GM20431 (cell line): ENCODE results near the gene KCND2.
"Not testable (repeated sequence)": the region's sequence is repeated elsewhere in the genome, so short reads cannot be mapped to it uniquely, and the experiment has no call there.

Source experiments
- in situ Hi-C: fragments of 300-500 bp; cut with MseI, MboI; formaldehyde crosslinking; loops from one replicate; pipeline ENCODE4 v1.15.0; 2020; ENCODE audit warnings: low sequenced_read_pairs; ENCODE audit not compliant: unreplicated experiment

The KCND2 gene

DNA sequence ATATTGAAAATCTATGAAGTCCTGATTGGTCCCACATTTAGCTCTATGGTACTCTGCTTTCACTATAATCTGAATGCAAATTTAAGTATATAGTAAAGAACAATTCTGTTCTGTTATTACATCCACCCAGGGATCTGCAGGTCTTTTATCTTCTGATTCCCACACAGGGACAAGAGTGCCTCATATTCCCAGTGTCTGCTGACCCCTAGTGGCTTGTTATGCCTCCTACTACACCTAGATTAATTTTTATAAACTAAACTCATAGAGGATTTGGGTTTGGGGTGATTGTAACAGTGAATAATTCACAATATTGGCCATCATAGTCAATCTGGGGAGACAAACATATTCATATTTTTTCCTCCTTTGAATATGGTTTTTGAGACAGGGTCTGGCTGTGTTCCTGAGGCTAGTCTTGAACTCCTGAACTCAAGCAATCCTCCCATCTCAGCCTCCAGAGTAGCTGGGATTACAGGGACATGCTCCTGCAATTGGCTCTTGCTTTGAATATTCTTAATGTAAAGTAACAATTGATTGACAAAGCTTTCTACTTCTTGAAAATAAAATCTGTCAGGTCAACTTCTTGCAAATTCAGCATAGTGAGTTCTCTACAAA, 282.1 kb downstream of the KCND2 start:
- in situ Hi-C loops: loop anchor here (25.0 kb wide), 1 partner anchor 618 kb away; no protein-coding TSS in a partner anchor

DNA sequence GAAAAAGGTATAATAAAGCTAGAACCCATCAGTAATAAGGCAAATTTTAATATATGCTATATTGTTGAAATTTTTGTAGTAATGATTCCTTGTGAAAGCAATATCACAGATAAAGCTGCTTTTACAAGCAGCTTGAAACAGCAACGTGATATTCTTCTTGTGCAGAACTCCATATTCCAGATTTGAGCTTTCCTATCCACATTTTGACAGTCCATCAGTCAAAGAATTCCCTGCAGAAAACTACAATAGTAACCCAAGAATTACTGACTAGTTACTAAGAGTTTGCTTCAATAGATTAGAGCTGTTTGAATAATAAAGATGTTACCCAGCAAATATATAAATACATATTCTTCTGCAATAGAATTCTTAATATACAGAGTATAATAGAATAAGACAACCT, 291.2 kb downstream of the KCND2 start:
- in situ Hi-C loops: loop anchor here (25.0 kb wide), 1 partner anchor 627 kb away; no protein-coding TSS in a partner anchor

DNA sequence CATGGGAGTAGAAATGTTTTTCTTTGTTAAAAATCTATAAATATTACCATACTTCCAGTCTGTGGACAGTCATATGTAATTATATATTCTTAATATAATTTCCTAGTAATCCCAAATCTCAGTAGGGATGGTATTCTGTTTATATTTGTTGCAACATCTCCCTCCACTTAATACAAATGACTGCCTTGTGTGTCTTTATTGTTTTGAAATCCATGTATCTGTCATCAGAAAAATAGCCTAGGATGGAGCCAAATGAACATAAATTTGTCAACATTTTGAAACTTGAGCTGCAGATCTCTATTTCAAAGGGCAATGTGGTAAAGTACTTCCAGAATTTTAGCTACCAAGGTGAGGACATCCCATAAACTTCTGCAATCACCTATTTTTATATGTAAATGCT, 294.2 kb downstream of the KCND2 start:
- in situ Hi-C loops: loop anchor here (25.0 kb wide), 1 partner anchor 630 kb away; no protein-coding TSS in a partner anchor

DNA sequence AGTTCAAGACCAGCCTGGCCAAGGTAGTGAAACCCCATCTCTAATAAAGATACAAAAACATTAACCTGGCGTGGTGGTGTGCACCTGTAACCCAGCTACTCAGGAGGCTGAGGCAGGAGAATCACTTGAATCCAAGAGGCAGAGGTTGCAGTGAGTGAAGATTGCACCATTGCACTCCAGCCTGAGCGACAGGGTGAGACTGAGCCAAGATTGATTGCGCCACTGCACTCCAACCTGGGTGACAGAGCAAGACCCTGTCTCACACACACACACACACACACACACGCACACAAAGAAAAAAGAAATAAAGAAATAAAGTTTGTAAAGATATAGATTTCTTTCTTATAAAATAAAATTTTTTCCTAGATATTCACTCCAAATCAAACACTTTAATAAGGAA, 305.7 kb downstream of the KCND2 start:
- in situ Hi-C loops: not testable (repeated sequence)

DNA sequence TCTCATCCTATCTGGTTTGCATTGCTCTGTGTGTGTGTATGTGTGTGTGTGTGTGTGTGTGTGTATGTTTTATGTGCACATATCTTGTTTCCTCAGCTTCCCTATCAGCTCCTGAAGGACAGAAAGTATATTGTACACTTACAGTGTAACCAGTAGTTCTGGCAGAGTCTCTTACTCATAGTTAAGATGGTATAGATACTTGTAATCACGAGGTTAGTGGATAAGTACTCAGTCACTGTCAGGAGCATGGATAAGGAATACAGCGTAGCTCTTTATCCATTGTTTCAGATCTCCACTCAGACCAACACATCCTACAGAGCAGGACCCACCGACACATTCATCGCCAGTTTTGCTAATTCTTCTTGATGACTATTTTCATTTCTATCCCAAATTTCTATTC, 309.9 kb downstream of the KCND2 start:
- in situ Hi-C loops: no loop called here

DNA sequence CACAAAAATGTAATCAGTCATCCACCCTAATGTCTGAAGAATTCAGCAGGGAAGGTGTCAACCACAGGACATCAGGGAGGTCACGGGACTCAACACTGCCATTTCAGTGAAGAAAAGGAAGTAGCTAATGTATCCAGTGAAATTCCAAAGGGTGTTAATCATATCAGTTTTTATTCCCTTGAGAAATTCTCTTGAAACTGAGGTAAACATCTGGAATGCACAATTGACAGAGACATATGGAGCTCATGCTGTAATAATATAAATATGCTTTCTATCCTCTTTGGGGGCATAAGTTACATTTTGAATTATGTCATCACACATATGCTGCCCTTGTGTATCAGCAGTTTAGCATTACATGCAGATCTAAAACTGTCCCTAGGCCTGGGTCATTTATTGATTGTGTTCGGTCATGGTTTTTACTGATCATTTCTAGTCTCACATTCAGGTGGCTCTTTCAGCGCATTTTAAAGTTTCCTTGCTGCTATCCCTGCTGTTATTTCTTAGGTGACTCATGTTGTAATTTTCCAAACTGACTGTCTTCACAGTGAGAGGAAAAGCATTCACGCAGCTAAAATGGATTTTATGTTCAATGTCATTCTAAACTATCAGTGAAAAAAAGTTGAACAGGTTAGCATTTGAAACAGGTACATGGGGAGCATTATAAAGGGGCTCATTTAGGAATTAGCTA, 311.1 kb downstream of the KCND2 start:
- in situ Hi-C loops: no loop called here

DNA sequence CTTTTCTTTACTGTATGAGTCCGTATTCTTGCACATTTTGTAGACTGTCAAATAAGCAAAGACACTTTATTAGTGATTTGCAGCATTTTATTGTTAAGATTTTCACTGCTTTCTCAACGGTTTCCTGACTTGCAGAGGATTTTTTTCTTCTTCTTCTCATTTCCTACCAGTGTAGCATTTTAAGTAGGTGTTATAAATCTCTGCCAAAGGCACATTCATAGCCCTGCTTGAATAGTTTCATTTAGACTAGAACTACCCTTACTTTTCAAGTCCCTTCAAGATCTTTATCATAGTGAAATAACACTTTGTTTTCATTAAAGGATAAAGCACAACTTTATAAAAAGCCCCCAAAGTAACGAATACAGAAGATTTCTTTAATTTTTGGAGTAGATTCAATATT, 313.6 kb downstream of the KCND2 start:
- in situ Hi-C loops: no loop called here

DNA sequence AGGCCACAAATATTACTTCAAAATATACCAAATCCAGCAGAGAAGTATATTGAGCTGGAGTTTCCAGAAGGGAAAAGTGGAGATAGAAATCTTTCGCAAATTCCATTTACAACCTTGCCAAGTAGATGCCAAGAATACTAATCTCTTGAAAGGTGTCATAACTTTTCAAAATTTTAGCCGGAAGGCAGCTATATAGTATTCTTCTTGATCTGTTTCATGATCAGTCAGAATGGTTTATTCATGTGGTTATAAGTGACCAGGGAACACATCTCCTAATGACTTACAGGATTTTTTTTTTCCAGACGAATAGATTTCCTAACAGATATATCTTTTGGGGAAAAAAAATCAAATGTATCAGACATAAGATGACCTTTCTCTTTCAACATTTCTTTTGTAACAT, 314.3 kb downstream of the KCND2 start:
- in situ Hi-C loops: no loop called here

DNA sequence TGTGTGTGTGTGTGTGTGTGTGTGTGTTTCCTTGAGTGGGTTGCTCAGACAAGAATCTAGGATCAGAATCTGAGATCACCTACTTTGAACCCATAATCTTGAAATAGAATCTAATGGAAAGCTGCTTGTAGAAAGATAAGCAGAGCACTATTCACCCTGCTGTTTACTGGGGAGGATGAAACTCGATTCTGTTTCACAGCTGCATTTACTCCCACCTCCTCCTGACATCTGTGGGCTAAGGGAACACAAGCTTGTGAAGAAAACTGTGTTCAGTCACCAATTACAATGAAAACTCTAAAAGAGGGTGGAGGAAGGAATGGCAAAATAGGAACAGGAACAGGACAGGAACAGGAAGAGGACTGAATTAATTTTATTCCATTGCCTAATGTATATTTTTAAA, 315.4 kb downstream of the KCND2 start:
- in situ Hi-C loops: no loop called here

DNA sequence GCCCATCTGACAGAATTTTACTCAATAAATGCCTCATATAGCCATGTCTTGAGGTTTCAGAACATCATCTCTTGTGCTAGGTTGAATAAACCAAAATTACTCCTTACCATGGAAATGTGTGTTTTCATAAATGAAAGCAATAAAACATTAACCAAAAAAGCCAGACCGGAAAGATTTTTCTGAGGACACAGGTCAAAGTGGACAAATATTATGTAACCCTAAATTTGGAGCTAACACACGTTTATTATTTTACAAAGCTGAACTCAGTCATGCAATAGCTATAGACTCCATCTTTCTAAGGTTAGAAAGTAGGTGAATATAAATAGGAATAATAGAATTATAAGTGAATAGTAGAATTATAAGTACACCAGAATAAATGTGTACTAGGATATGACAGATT, 315.9 kb downstream of the KCND2 start:
- in situ Hi-C loops: no loop called here

DNA sequence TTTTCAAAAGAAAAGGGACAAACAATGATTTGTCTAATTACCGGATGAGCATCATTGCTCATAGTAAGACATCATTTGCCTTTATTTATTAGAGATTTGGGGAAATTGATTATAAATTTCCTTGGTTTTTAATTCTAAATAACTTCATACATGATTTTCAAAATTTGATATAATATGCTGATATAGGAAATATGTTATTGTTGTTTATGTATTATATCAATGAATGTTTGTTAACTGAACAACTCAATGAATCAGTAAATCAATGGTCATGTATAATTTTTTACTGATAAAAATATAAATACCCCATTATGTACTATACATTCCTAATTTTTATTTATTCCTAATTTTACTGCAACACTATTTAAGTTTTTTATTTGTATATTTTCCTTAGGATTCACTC, 327.6 kb downstream of the KCND2 start:
- in situ Hi-C loops: no loop called here

DNA sequence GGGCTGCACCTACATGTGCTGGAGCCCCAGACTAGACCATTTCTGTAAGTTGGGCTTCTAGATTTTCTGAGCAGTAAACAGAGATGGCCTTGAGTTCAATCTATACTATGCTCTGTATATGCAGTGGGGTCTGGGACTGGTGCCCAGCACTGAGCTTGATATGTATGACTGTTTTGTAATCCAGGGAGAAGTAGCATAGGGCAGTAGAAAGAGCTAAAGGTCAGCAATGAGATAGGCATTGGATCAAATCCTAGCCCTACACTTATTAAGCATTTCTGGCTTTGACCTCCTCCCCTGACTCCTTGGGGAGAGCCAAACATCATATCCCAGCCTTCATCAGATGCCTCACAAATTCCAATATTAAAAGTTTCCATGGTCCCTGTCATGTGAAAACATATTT, 330.4 kb downstream of the KCND2 start:
- in situ Hi-C loops: no loop called here

DNA sequence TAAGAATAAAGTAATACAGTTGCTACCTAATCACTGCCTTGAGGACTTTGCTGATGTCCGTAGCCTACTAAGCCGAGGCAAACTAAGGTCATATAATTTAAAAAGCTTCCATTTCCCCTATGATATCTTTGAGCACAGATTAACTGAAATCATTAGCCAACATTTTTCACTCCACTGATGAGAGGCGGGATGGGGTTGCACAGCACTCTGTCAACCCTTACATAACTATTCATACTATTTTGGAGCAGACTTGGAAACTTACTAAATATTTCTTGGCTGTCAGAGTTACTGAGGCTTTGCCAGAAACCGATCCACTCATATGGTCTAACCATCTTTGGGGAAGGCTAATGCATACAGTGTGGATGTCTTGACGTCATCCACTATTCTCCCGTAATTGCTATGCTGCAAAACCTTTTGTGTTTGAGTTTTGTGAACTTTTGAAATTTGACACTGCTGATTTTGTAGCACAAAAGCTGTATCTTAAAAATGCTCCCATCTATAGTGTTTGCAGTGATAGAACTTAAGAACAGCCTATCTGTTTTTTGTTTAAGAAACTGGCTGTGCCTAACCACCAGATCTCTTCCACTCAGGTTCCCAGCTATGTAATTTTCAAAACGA, 336.3 kb downstream of the KCND2 start:
- in situ Hi-C loops: no loop called here

DNA sequence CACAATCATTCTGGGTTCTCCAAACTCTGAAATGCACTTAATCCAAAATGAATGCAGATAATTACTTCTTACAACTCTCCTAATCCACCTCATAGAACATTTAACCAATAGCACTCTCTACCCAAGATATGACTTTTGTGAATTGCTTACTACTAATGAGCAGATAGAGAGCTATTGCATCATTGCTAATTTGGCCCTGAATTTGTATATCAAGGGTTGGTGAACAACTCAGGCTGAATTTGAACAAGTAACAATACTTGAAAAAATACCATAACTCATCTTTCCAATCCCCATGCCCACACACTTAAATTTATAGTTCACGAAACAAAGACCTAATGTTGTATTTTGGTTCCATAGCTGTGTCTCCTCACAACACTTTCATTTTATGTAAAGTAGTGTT, 339.0 kb downstream of the KCND2 start:
- in situ Hi-C loops: no loop called here

DNA sequence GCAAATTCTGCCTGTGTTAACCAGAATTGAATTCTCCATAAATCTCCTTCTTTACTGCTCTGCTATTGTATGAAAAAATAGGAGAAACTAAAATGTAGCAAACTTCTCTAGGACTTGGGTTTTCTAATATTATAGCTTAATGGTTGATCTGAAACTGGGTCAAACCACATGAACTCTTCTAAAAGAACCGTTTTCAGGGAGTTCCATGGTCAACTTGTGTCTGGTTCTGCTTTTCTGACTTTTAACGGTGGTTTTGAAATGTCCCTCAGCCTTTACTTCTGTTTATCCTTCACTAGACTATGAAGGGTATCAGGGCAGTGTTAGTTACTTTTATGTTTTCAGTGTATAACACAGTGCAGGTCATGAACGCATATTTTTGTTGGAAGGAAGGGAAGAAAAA, 342.7 kb downstream of the KCND2 start:
- in situ Hi-C loops: no loop called here

DNA sequence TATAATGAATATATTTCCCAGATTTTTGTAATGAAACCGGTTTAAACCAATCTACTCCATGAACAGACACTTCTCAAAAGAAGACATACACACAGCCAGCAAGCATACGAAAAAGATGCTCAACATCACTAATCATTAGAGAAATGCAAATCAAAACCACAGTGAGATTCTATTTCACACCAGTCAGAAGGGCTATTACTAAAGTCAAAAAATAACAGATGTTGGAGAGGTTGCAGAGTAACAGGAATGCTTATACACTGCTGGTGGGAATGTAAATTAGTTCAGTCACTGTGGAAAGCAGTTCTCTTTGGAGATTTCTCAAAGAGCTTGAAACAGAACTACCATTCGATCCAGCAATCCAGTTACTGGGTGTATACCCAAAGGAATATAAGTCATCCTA, 344.3 kb downstream of the KCND2 start:
- in situ Hi-C loops: no loop called here

DNA sequence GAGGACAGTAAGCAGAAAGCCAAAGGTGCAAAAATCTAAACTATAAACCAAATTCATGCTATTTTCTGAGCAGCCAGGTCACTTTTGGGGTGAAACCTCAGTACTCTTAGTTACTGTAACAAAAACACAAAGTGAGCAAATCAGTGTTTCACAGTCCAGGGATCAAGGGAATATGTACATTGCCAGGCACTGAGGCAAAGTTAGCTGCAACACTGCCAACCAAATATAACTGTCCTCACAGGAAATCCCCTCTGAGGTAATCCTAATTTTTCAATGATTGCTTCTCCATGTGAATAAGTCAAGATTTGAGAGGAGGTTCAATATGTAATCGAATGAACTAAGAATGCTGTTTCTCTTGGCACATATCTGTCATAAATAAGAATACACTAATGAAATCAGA, 355.3 kb downstream of the KCND2 start:
- in situ Hi-C loops: no loop called here

DNA sequence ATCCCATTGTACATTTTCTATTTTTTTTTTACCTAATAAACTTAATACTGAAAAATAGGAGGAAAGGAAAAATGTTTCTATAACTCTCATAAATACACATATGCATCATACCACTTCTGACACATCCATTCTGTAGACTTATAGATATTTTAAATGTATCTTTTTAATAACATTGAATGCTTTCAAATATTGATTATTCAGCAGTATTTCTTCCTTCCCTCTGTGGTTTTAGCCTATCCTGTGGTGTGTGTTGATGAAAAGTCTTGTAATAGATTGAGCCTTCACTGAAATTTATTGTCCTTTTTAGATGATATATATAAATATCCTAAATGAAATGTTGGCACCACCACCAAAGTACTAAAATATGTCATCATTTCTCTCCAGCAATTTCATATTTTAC, 366.9 kb downstream of the KCND2 start:
- in situ Hi-C loops: no loop called here

DNA sequence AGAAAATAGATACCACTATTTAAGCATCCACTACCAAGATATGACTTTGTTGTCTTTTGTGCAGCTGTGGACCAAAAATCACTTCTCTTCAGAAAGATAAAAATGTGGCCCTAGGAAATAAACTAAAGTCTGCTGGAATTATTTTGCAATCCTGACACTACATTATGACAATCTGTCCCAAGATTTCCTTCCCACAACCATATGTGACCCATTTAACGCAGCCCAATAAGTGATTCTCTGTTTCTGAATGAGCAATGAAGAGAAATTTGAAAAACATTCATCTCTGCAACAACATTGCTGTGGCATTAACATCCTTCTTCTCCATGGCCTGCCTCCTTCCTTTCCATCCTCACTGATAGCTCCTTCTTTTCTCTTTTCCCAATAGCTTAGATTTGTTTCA, 373.0 kb downstream of the KCND2 start:
- in situ Hi-C loops: no loop called here

DNA sequence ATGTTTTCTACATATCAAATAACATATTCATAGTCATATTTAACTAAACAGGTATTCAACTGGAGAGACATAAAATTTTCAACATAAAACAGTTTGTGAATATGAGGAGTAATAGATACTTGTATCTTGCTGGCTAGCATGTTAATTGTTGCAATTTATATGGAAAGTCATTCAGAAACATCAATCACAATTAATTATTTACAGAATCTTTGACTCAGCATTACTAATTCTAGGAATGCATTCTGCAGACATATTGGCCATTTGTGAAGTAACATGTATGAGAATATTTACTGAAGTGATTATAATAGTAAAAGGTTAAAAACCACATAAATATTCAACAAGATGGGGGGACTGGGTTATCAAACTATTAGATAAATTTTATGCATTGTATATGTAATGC, 381.3 kb downstream of the KCND2 start:
- in situ Hi-C loops: no loop called here

DNA sequence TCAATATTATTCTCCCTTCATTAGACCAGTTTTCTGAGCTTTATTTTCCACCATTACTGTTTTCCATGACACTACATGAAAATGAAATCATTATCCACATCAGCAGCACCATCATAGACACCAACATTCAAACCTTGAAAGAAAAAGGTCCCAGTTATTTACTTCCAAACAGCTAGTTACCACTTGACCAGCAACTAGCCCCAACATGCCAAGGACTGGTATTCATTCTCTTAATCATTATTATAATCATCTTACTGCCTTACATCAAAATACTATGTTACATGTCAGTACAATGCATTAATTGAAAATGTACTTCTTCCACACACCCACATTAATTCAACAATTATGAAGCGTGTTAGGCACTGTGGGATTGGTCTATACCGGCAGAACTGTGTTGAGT, 385.5 kb downstream of the KCND2 start:
- in situ Hi-C loops: no loop called here

DNA sequence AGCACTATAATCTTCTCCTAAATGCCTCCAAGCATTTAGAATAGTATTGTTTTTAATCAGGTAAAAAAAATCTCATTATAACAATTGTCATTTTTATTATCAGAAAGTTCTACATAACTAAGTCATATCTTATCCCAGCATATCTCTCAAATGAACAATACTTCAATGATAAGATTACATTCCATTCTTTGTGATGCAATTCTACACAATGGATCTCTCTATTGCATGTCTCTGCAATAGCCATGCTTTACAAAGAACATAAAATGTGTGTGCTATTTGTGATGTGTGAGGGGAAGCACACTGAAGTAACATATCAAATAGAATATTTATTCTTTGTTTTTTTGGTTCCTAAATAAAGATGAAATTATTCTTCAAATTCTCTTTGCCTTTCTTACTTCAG, 389.3 kb downstream of the KCND2 start:
- in situ Hi-C loops: no loop called here
